ENCODE measurements around the gene NXPE4. TPM values are rescaled to one million over a fixed set of nuclear protein-coding genes. Genes with fewer than 3 reads are reported as not detected.
"Not testable (repeated sequence)": the region's sequence is repeated elsewhere in the genome, so short reads cannot be mapped to it uniquely, and the experiment has no call there.

Gene NXPE4
- total and polyA plus RNA-seq, 5 donors: not detected

GRCh38 chr11:114617157-114618124, 21.9 kb upstream of the NXPE4 start:
- Histone ChIP-seq H3K4me3 (ENCODE audit: low read length) (no peak overlapping the region), H3K27ac (ENCODE audit: low read length) (no peak overlapping the region), H3K9me3 (ENCODE audit: control insufficient read depth, low read length) (no peaks in the 10 kb centered on the region), H3K27me3 (ENCODE audit: control insufficient read depth, insufficient read depth) (no peaks in the 10 kb centered on the region), H3K4me1 (ENCODE audit: control insufficient read depth, insufficient read depth, low read length) (no peaks in the 10 kb centered on the region)
- intact Hi-C loops (cut with DNase I): no loop called here
- DNase-seq (no peak), ATAC-seq (no peak)
- WGBS: 92% methylated on average over 29 of the region's 29 CpGs

GRCh38 chr11:114616516-114616915, 20.9 kb upstream of the NXPE4 start:
- Histone ChIP-seq H3K9me3 (ENCODE audit: control insufficient read depth, low read length) (no peaks in the 10 kb centered on the region), H3K27me3 (ENCODE audit: control insufficient read depth, insufficient read depth) (no peaks in the 10 kb centered on the region), H3K4me1 (ENCODE audit: control insufficient read depth, insufficient read depth, low read length) (no peaks in the 10 kb centered on the region), H3K4me3 (ENCODE audit: low read length) (no peak overlapping the region), H3K27ac (ENCODE audit: low read length) (no peak overlapping the region)
- ATAC-seq: no peak
- no peak for DNase-seq
- 93% methylated on average over 8 of the region's 8 CpGs for whole genome bisulfite sequencing
- intact Hi-C loops (cut with DNase I): no loop called here

GRCh38 chr11:114615448-114616361, 20.1 kb upstream of the NXPE4 start:
- Histone ChIP-seq H3K27ac (ENCODE audit: low read length) (no peak overlapping the region), H3K27me3 (ENCODE audit: control insufficient read depth, insufficient read depth) (no peaks in the 10 kb centered on the region), H3K4me3 (ENCODE audit: low read length) (no peak overlapping the region), H3K9me3 (ENCODE audit: control insufficient read depth, low read length) (no peaks in the 10 kb centered on the region), H3K4me1 (ENCODE audit: control insufficient read depth, insufficient read depth, low read length) (no peaks in the 10 kb centered on the region)
- no peak for DNase-seq
- intact Hi-C loops (cut with DNase I): no loop called here
- 87% methylated on average over 17 of the region's 17 CpGs for WGBS
- no peak for ATAC-seq

GRCh38 chr11:114614127-114614720, 18.6 kb upstream of the NXPE4 start:
- H3K4me3 ChIP-seq (ENCODE audit: low read length): no peak overlapping the region
- WGBS: 92% methylated on average over 11 of the region's 11 CpGs
- ATAC-seq (no peak), DNase-seq (no peak)
- intact Hi-C loops (cut with DNase I): no loop called here
- H3K27ac ChIP-seq (ENCODE audit: low read length): no peak overlapping the region
- H3K27me3 ChIP-seq (ENCODE audit: control insufficient read depth, insufficient read depth): no peaks in the 10 kb centered on the region
- H3K9me3 ChIP-seq (ENCODE audit: control insufficient read depth, low read length): no peaks in the 10 kb centered on the region
- no peaks in the 10 kb centered on the region for H3K4me1 ChIP-seq (ENCODE audit: control insufficient read depth, insufficient read depth, low read length)

GRCh38 chr11:114613094-114613493, 17.5 kb upstream of the NXPE4 start:
- H3K9me3 ChIP-seq (ENCODE audit: control insufficient read depth, low read length); H3K4me3 ChIP-seq (ENCODE audit: low read length); ATAC-seq; H3K27me3 ChIP-seq (ENCODE audit: control insufficient read depth, insufficient read depth); H3K27ac ChIP-seq (ENCODE audit: low read length); H3K4me1 ChIP-seq (ENCODE audit: control insufficient read depth, insufficient read depth, low read length); intact Hi-C loops (cut with DNase I); DNase-seq: not testable (repeated sequence)
- 89% methylated on average over 9 of the region's 9 CpGs for WGBS

- no peaks in the 10 kb centered on the region for H3K4me1 ChIP-seq (ENCODE audit: control insufficient read depth, insufficient read depth, low read length)
- intact Hi-C loops (cut with DNase I): no loop called here
- no peak for ATAC-seq
- no peaks in the 10 kb centered on the region for H3K9me3 ChIP-seq (ENCODE audit: control insufficient read depth, low read length)
- WGBS: 89% methylated on average over 9 of the region's 9 CpGs
- no peak for DNase-seq
- no peaks in the 10 kb centered on the region for H3K27me3 ChIP-seq (ENCODE audit: control insufficient read depth, insufficient read depth)
- H3K4me3 ChIP-seq (ENCODE audit: low read length): no peak overlapping the region
- no peak overlapping the region for H3K27ac ChIP-seq (ENCODE audit: low read length)
Measured at GRCh38 chr11:114612686-114613085, 17.1 kb upstream of the NXPE4 start.

GRCh38 chr11:114612199-114612598, 16.6 kb upstream of the NXPE4 start:
- H3K4me3 ChIP-seq (ENCODE audit: low read length); H3K4me1 ChIP-seq (ENCODE audit: control insufficient read depth, insufficient read depth, low read length); intact Hi-C loops (cut with DNase I); ATAC-seq; H3K27ac ChIP-seq (ENCODE audit: low read length); H3K27me3 ChIP-seq (ENCODE audit: control insufficient read depth, insufficient read depth); DNase-seq; H3K9me3 ChIP-seq (ENCODE audit: control insufficient read depth, low read length): not testable (repeated sequence)
- WGBS: 90% methylated on average over 9 of the region's 9 CpGs

- H3K9me3 ChIP-seq (ENCODE audit: control insufficient read depth, low read length): no peaks in the 10 kb centered on the region
- intact Hi-C loops (cut with DNase I): no loop called here
- no peak overlapping the region for H3K27ac ChIP-seq (ENCODE audit: low read length)
- WGBS: 90% methylated on average over 18 of the region's 18 CpGs
- H3K4me3 ChIP-seq (ENCODE audit: low read length): no peak overlapping the region
- H3K4me1 ChIP-seq (ENCODE audit: control insufficient read depth, insufficient read depth, low read length): no peaks in the 10 kb centered on the region
- ATAC-seq (no peak), DNase-seq (no peak)
- no peaks in the 10 kb centered on the region for H3K27me3 ChIP-seq (ENCODE audit: control insufficient read depth, insufficient read depth)
Measured at GRCh38 chr11:114610984-114611944, 15.7 kb upstream of the NXPE4 start.

GRCh38 chr11:114610550-114610949, 15.0 kb upstream of the NXPE4 start:
- no peak for ATAC-seq
- Histone ChIP-seq H3K9me3 (ENCODE audit: control insufficient read depth, low read length) (no peaks in the 10 kb centered on the region), H3K4me1 (ENCODE audit: control insufficient read depth, insufficient read depth, low read length) (no peaks in the 10 kb centered on the region), H3K27me3 (ENCODE audit: control insufficient read depth, insufficient read depth) (no peaks in the 10 kb centered on the region), H3K4me3 (ENCODE audit: low read length) (no peak overlapping the region), H3K27ac (ENCODE audit: low read length) (no peak overlapping the region)
- intact Hi-C loops (cut with DNase I): no loop called here
- 89% methylated on average over 10 of the region's 10 CpGs for WGBS
- DNase-seq: no peak

GRCh38 chr11:114609429-114609828, 13.8 kb upstream of the NXPE4 start:
- Histone ChIP-seq H3K27ac (ENCODE audit: low read length) (no peak overlapping the region), H3K9me3 (ENCODE audit: control insufficient read depth, low read length) (no peaks in the 10 kb centered on the region), H3K4me3 (ENCODE audit: low read length) (no peak overlapping the region), H3K4me1 (ENCODE audit: control insufficient read depth, insufficient read depth, low read length) (no peaks in the 10 kb centered on the region), H3K27me3 (ENCODE audit: control insufficient read depth, insufficient read depth) (no peaks in the 10 kb centered on the region)
- DNase-seq (no peak), ATAC-seq (no peak)
- intact Hi-C loops (cut with DNase I): no loop called here
- WGBS: 90% methylated on average over 9 of the region's 9 CpGs

Data from right cardiac atrium (tissue), 5 donors.